Activated naive CD8-positive, alpha-beta T cell treated with anti-CD3 and anti-CD28 coated beads, Interleukin-2, amount 10 ng/mL, durations not matched to agents 7 days and 5 days (primary cell): ENCODE measurements around the gene GBX2. TPM values are rescaled to one million over a fixed set of nuclear protein-coding genes. Genes with fewer than 3 reads are reported as not detected.

Experiments used
- ATAC-seq: fragments of 150-1000 bp; cut with Tn5 transposase; one replicate; pipeline ENCODE4 v1.10.0; 2021; ENCODE audit warnings: low read depth, moderate library complexity
- POLR2A ChIA-PET: fragments of 350-600 bp; sonication (Branson Sonifier 250); formaldehyde crosslinking; loops from one replicate; lab custom pipeline; 2021; ENCODE audit warnings: antibody characterized with exemption; lab: Charles Lee
- DNase-seq: peaks from one replicate; pipeline ENCODE4 v3.0.0; 2021
- H3K27ac Mint-ChIP-seq: one replicate; pipeline ENCODE4 v1.8.0; 2022; ENCODE audit warnings: mild to moderate bottlenecking, mixed read lengths
- H3K27me3 Mint-ChIP-seq: one replicate; pipeline ENCODE4 v1.8.0; 2022; ENCODE audit warnings: mild to moderate bottlenecking, moderate library complexity, mixed read lengths
- H3K36me3 Mint-ChIP-seq: one replicate; pipeline ENCODE4 v1.8.0; 2021; ENCODE audit warnings: mild to moderate bottlenecking, mixed read lengths
- H3K4me1 Mint-ChIP-seq: one replicate; pipeline ENCODE4 v1.8.0; 2021; ENCODE audit warnings: mixed read lengths
- H3K4me3 Mint-ChIP-seq: one replicate; pipeline ENCODE4 v1.8.0; 2022; ENCODE audit warnings: mild to moderate bottlenecking, moderate library complexity, mixed read lengths
- H3K9me3 Mint-ChIP-seq: one replicate; pipeline ENCODE4 v1.8.0; 2021; ENCODE audit warnings: mixed read lengths
- total RNA-seq, 2 experiments: library from RNA; stranded (reverse); gene quantifications; one replicate each; pipeline ENCODE4 v1.2.3, GENCODE V29; 2021

The GBX2 gene
- not detected for total RNA-seq

- POLR2A ChIA-PET = no interaction called here
- no peak for DNase-seq
- Mint-ChIP-seq H3K27ac (peak within 1 kb of the TSS; percentile 67), H3K9me3 (peaks cover 3% of the 10 kb centered on the region), H3K4me3 (no peak within 1 kb of the TSS), H3K27me3 (peaks cover 61% of the 10 kb centered on the region), H3K4me1 (peaks cover 10% of the 10 kb centered on the region), H3K36me3 (peaks cover 2% of the 10 kb centered on the region)
- no peak for ATAC-seq
Observed at GRCh38 chr2:236168110-236169080, at the start of gene GBX2. TSS of gene GBX2 (minus strand) at chr2:236168386. CDS start at chr2:236167971, 415 bp downstream.

- Mint-ChIP-seq H3K27me3 (peaks cover 8% of the 10 kb centered on the region), H3K36me3 (no peaks in the 10 kb centered on the region), H3K4me3 (no peak overlapping the region), H3K4me1 (no peaks in the 10 kb centered on the region), H3K27ac (no peak overlapping the region), H3K9me3 (no peaks in the 10 kb centered on the region)
- POLR2A ChIA-PET = no interaction called here
- no peak for ATAC-seq
- no peak for DNase-seq
Observed at GRCh38 chr2:236217926-236218325, 49.7 kb upstream of the GBX2 start.

GRCh38 chr2:236216711-236217110, 48.5 kb upstream of the GBX2 start:
- Mint-ChIP-seq H3K4me3 (no peak overlapping the region), H3K36me3 (no peaks in the 10 kb centered on the region), H3K27me3 (peaks cover 13% of the 10 kb centered on the region), H3K27ac (no peak overlapping the region), H3K9me3 (no peaks in the 10 kb centered on the region), H3K4me1 (no peaks in the 10 kb centered on the region)
- DNase-seq (no peak), ATAC-seq (no peak)
- POLR2A ChIA-PET = no interaction called here

- Mint-ChIP-seq H3K4me3 (no peak overlapping the region), H3K9me3 (no peaks in the 10 kb centered on the region), H3K36me3 (no peaks in the 10 kb centered on the region), H3K4me1 (no peaks in the 10 kb centered on the region), H3K27ac (no peak overlapping the region), H3K27me3 (peaks cover 13% of the 10 kb centered on the region)
- POLR2A ChIA-PET = no interaction called here
- DNase-seq (no peak), ATAC-seq (no peak)
Observed at GRCh38 chr2:236215761-236216333, 47.7 kb upstream of the GBX2 start.

GRCh38 chr2:236215196-236215595, 47.0 kb upstream of the GBX2 start:
- Mint-ChIP-seq H3K27me3 (peaks cover 13% of the 10 kb centered on the region), H3K27ac (no peak overlapping the region), H3K9me3 (no peaks in the 10 kb centered on the region), H3K36me3 (no peaks in the 10 kb centered on the region), H3K4me1 (no peaks in the 10 kb centered on the region), H3K4me3 (no peak overlapping the region)
- POLR2A ChIA-PET = no interaction called here
- no peak for ATAC-seq
- DNase-seq = no peak

- Mint-ChIP-seq H3K4me1 (no peaks in the 10 kb centered on the region), H3K27me3 (peaks cover 13% of the 10 kb centered on the region), H3K4me3 (no peak overlapping the region), H3K9me3 (no peaks in the 10 kb centered on the region), H3K36me3 (no peaks in the 10 kb centered on the region), H3K27ac (no peak overlapping the region)
- POLR2A ChIA-PET = no interaction called here
- no peak for DNase-seq
- ATAC-seq = no peak
Observed at GRCh38 chr2:236214376-236214995, 46.3 kb upstream of the GBX2 start.

GRCh38 chr2:236211296-236211695, 43.1 kb upstream of the GBX2 start:
- DNase-seq = no peak
- Mint-ChIP-seq H3K4me1 (no peaks in the 10 kb centered on the region), H3K36me3 (no peaks in the 10 kb centered on the region), H3K27me3 (peaks cover 13% of the 10 kb centered on the region), H3K9me3 (peaks cover 2% of the 10 kb centered on the region), H3K4me3 (no peak overlapping the region), H3K27ac (no peak overlapping the region)
- POLR2A ChIA-PET = no interaction called here
- ATAC-seq = no peak

- H3K4me1 Mint-ChIP-seq = no peaks in the 10 kb centered on the region
- POLR2A ChIA-PET = no interaction called here
- DNase-seq = no peak
Observed at GRCh38 chr2:236210536-236210935, 42.4 kb upstream of the GBX2 start.

GRCh38 chr2:236209996-236210395, 41.8 kb upstream of the GBX2 start:
- ATAC-seq (no peak), DNase-seq (no peak)
- H3K9me3 Mint-ChIP-seq = peaks cover 2% of the 10 kb centered on the region
- no peaks in the 10 kb centered on the region for H3K36me3 Mint-ChIP-seq
- POLR2A ChIA-PET = no interaction called here
- no peak overlapping the region for H3K27ac Mint-ChIP-seq
- no peak overlapping the region for H3K4me3 Mint-ChIP-seq
- H3K4me1 Mint-ChIP-seq = no peaks in the 10 kb centered on the region
- peaks cover 11% of the 10 kb centered on the region for H3K27me3 Mint-ChIP-seq

More at GRCh38 chr2:236210536-236210935, 42.4 kb upstream of the GBX2 start:
- Mint-ChIP-seq H3K9me3 (peaks cover 2% of the 10 kb centered on the region), H3K36me3 (no peaks in the 10 kb centered on the region), H3K27ac (no peak overlapping the region), H3K27me3 (peaks cover 11% of the 10 kb centered on the region), H3K4me3 (no peak overlapping the region)
- ATAC-seq = no peak

- POLR2A ChIA-PET = interaction anchor here (0.6 kb wide), 1 partner anchor 257 kb away, joined by 4 read pairs; no protein-coding TSS in a partner anchor
- H3K27ac Mint-ChIP-seq = no peak overlapping the region
- H3K36me3 Mint-ChIP-seq = no peaks in the 10 kb centered on the region
- no peak for DNase-seq
- no peak for ATAC-seq
- peaks cover 2% of the 10 kb centered on the region for H3K9me3 Mint-ChIP-seq
- no peaks in the 10 kb centered on the region for H3K4me1 Mint-ChIP-seq
- H3K27me3 Mint-ChIP-seq = peaks cover 11% of the 10 kb centered on the region
- no peak overlapping the region for H3K4me3 Mint-ChIP-seq
Observed at GRCh38 chr2:236209535-236209934, 41.3 kb upstream of the GBX2 start.

GRCh38 chr2:236208019-236208926, 40.1 kb upstream of the GBX2 start:
- no peak overlapping the region for H3K4me3 Mint-ChIP-seq
- H3K9me3 Mint-ChIP-seq = peaks cover 2% of the 10 kb centered on the region
- no peaks in the 10 kb centered on the region for H3K36me3 Mint-ChIP-seq
- no peaks in the 10 kb centered on the region for H3K4me1 Mint-ChIP-seq
- peaks cover 5% of the 10 kb centered on the region for H3K27me3 Mint-ChIP-seq
- DNase-seq = no peak
- POLR2A ChIA-PET = no interaction called here
- no peak overlapping the region for H3K27ac Mint-ChIP-seq
- ATAC-seq = no peak

GRCh38 chr2:236207472-236207871, 39.3 kb upstream of the GBX2 start:
- no peak overlapping the region for H3K27ac Mint-ChIP-seq
- POLR2A ChIA-PET = no interaction called here
- DNase-seq (no peak), ATAC-seq (no peak)
- no peaks in the 10 kb centered on the region for H3K4me1 Mint-ChIP-seq
- no peaks in the 10 kb centered on the region for H3K36me3 Mint-ChIP-seq
- no peak overlapping the region for H3K4me3 Mint-ChIP-seq
- H3K9me3 Mint-ChIP-seq = peaks cover 2% of the 10 kb centered on the region
- H3K27me3 Mint-ChIP-seq = peaks cover 1% of the 10 kb centered on the region
